UCSD-AML1 (cell line): Measurements from ENCODE around the gene FBXW11.

ENCODE experiments used
- DNase-seq: peaks from one replicate; lab custom pipeline; 2025; ENCODE audit not compliant: unreplicated experiment; lab: John Stamatoyannopoulos, UW

Gene FBXW11

GRCh38 chr5:171874234-171874633 is 132.2 kb downstream of the FBXW11 start:
- DNase-seq: no peak

GRCh38 chr5:171872666-171873065 is 133.8 kb downstream of the FBXW11 start:
- DNase-seq: no peak

GRCh38 chr5:171871711-171872110 is 134.7 kb downstream of the FBXW11 start:
- no peak for DNase-seq

GRCh38 chr5:171869956-171870355 is 136.5 kb downstream of the FBXW11 start:
- DNase-seq: no peak

- no peak for DNase-seq
These were observed 138.2 kb downstream of the FBXW11 start for GRCh38 chr5:171868236-171868635.

GRCh38 chr5:171867786-171868185 is 138.7 kb downstream of the FBXW11 start:
- no peak for DNase-seq

GRCh38 chr5:171865471-171865870 is 141.0 kb downstream of the FBXW11 start:
- no peak for DNase-seq

GRCh38 chr5:171863935-171864334 is 142.5 kb downstream of the FBXW11 start:
- no peak for DNase-seq

GRCh38 chr5:171862624-171863023 is 143.8 kb downstream of the FBXW11 start:
- DNase-seq: no peak

GRCh38 chr5:171861381-171861780 is 145.1 kb downstream of the FBXW11 start:
- DNase-seq: no peak

- no peak for DNase-seq
These were observed 148.1 kb downstream of the FBXW11 start for GRCh38 chr5:171858303-171858702.

- DNase-seq: no peak
These were observed 149.0 kb downstream of the FBXW11 start for GRCh38 chr5:171857489-171857876.

- DNase-seq: no peak
These were observed 150.4 kb downstream of the FBXW11 start for GRCh38 chr5:171855798-171856763.

GRCh38 chr5:171855265-171855664 is 151.2 kb downstream of the FBXW11 start:
- DNase-seq: no peak

- DNase-seq: no peak
These were observed 154.2 kb downstream of the FBXW11 start for GRCh38 chr5:171852255-171852681.

- no peak for DNase-seq
These were observed 155.2 kb downstream of the FBXW11 start for GRCh38 chr5:171851251-171851650.

- no peak for DNase-seq
These were observed 156.0 kb downstream of the FBXW11 start for GRCh38 chr5:171850324-171850947.

GRCh38 chr5:171849585-171850323 is 156.7 kb downstream of the FBXW11 start:
- no peak for DNase-seq

GRCh38 chr5:171848911-171849520 is 157.4 kb downstream of the FBXW11 start:
- DNase-seq: no peak

GRCh38 chr5:171848486-171848885 is 158.0 kb downstream of the FBXW11 start:
- no peak for DNase-seq

GRCh38 chr5:171848006-171848405 is 158.4 kb downstream of the FBXW11 start:
- DNase-seq: no peak
